NCI-H1930 (cell line): Measurements from ENCODE around the gene CATSPER1.

Experiments
- DNase-seq, 2 experiments: peaks; one replicate each; lab custom pipeline; 2025; lab: John Stamatoyannopoulos, UW

The CATSPER1 gene

GRCh38 chr11:65968600-65969482, 57.4 kb downstream of the CATSPER1 start:
- DNase-seq = no peak

- no peak for DNase-seq
These were observed 58.8 kb downstream of the CATSPER1 start for GRCh38 chr11:65967329-65967934.
